K562 (cell line): Measurements from ENCODE around the gene SPHK2. TPM values are rescaled to one million over a fixed set of nuclear protein-coding genes. Genes with fewer than 3 reads are reported as not detected.

Experiments
- ARID3A ChIP-seq: IDR thresholded peaks from 2 replicates; pipeline ENCODE4 v1.6.1; 2012; ENCODE audit warnings: low read depth, low read length, improper control_type of control experiment, borderline replicate concordance
- ATF1 ChIP-seq, 2 experiments: fragments of 450-650 bp in 1 of 2; IDR thresholded peaks; 2 replicates each; pipeline ENCODE4 v1.6.1; 2016; ENCODE audit warnings: missing compliant biosample characterization in 1 of 2, missing genetic modification characterization in 1 of 2
- BHLHE40 ChIP-seq: IDR thresholded peaks from 2 replicates; pipeline ENCODE4 v1.6.1; 2011; ENCODE audit warnings: low read length, improper control_type of control experiment
- CCNT2 ChIP-seq: IDR thresholded peaks from 2 replicates; pipeline ENCODE4 v1.6.1; 2011; ENCODE audit warnings: borderline replicate concordance, low read depth, mild to moderate bottlenecking, moderate library complexity, mixed read lengths, low read length; ENCODE audit not compliant: insufficient read length; ENCODE audit errors: extremely low read depth
- CREB1 ChIP-seq, 2 experiments: sonication (generic) in 1 of 2; formaldehyde crosslinking in 1 of 2; IDR thresholded peaks; 2 replicates each; pipeline versions ENCODE4 v1.6.1 to v1.8.0; 2012 to 2022; ENCODE audit warnings: inconsistent platforms in 1 of 2, mild to moderate bottlenecking in 1 of 2, missing genetic modification reagents in 1 of 2, moderate library complexity in 1 of 2
- CREM ChIP-seq: IDR thresholded peaks from 2 replicates; pipeline ENCODE4 v1.6.1; 2014; ENCODE audit warnings: antibody characterized with exemption, low read depth
- E2F6 ChIP-seq, 2 experiments: IDR thresholded peaks; 2 replicates each; pipeline ENCODE4 v1.6.1; 2011; ENCODE audit warnings: borderline replicate concordance in 1 of 2, control low read depth in 1 of 2, low read depth in 1 of 2, low read length in 1 of 2, mild to moderate bottlenecking in 1 of 2, mixed read lengths in 1 of 2, moderate library complexity in 1 of 2; ENCODE audit not compliant: insufficient read depth in 1 of 2, insufficient read length in 1 of 2, poor library complexity in 1 of 2, severe bottlenecking in 1 of 2; ENCODE audit errors: extremely low read depth in 1 of 2
- E2F8 ChIP-seq: fragments of 450-650 bp; IDR thresholded peaks from 2 replicates; pipeline ENCODE4 v1.7.1; 2018; ENCODE audit warnings: mild to moderate bottlenecking, low read depth; ENCODE audit not compliant: partially characterized antibody
- KDM4B ChIP-seq, 2 experiments: fragments of 450-650 bp in 1 of 2; sonication (generic) in 1 of 2; IDR thresholded peaks; 2 replicates each; pipeline ENCODE4 v1.6.1; 2016 to 2017; ENCODE audit warnings: borderline replicate concordance in 2 of 2, antibody characterized with exemption in 1 of 2, low read depth in 1 of 2, mild to moderate bottlenecking in 1 of 2
- L3MBTL2 ChIP-seq: fragments of 450-650 bp; IDR thresholded peaks from 2 replicates; pipeline ENCODE4 v1.6.1; 2016; ENCODE audit warnings: mild to moderate bottlenecking, moderate library complexity
- MNT ChIP-seq, 2 experiments: fragments of 450-650 bp; conservative IDR thresholded peaks; 2 replicates each; pipeline ENCODE4 v1.6.1; 2017; ENCODE audit warnings: mild to moderate bottlenecking in 2 of 2, moderate library complexity in 2 of 2
- RCOR1 ChIP-seq, 2 experiments: IDR thresholded peaks; 2 replicates each; pipeline ENCODE4 v1.6.1; 2012; ENCODE audit warnings: low read depth in 2 of 2, low read length in 2 of 2, borderline replicate concordance in 1 of 2, improper control_type of control experiment in 1 of 2
- TAF9B ChIP-seq: fragments of 450-650 bp; IDR thresholded peaks from 2 replicates; pipeline ENCODE4 v1.6.1; 2018; ENCODE audit warnings: mild to moderate bottlenecking; ENCODE audit not compliant: partially characterized antibody
- TRIM24 ChIP-seq, 2 experiments: fragments of 450-650 bp; IDR thresholded peaks; 2 replicates each; pipeline ENCODE4 v1.6.1; 2016
- VEZF1 ChIP-seq: fragments of 200-800 bp; sonication (Bioruptor generic); IDR thresholded peaks from 2 replicates; pipeline ENCODE4 v1.6.1; 2017; ENCODE audit warnings: missing genetic modification characterization, missing compliant biosample characterization
- polyA plus RNA-seq, 8 experiments: library from polyadenylated mRNA; depleted of rRNA in 4 of 8; stranded (reverse) in 5 of 8; unstranded in 3 of 8; fragments of >200 nt; fragmentation: Nextera tagmentation in 2 of 8; fragmentation: Illumina TruSeq in 1 of 8; extraction: Ambion mirVana in 2 of 8; extraction: Trizol in 1 of 8; gene quantifications; 2 replicates each; pipeline versions ENCODE4 v1.2.1 to v1.2.3, GENCODE V29; 2011 to 2014; ENCODE audit warnings: inconsistent platforms in 1 of 8, missing spikeins in 1 of 8
- total RNA-seq, 7 experiments: library from RNA; depleted of rRNA in 6 of 7; stranded (reverse); fragments of >200 nt in 6 of 7; fragmentation: Illumina TruSeq in 2 of 7; extraction: Trizol in 2 of 7; gene quantifications; 2 replicates each; pipeline versions ENCODE4 v1.2.1 to v1.2.3, GENCODE V29; 2011 to 2021; ENCODE audit warnings: low replicate concordance in 1 of 7

The SPHK2 gene
- total and polyA plus RNA-seq, 9 of the 15 experiments (the other 6 are each of a cell fraction or from before 2014, with no cell fraction given), result 0.10 to 15.2 (median 2.9) TPM

GRCh38 chr19:48634424-48635262 is 15.3 kb downstream of the SPHK2 start (continued):
- TF ChIP-seq CREB1 (IDR thresholded peaks at IDR 0.05), result 0 out of 2 replicates have a peak, but pooled peaks have one; percentile 25
- no peak for TF ChIP-seq CREB1 (CRISPR knock-in tag; IDR thresholded peaks at IDR 0.05)
- TF ChIP-seq BHLHE40, result peak; percentile 100
- TF ChIP-seq E2F8, result peak; percentile 46
- peak in 1 of 2 experiments; percentile 51; a peak in 1 of 4 replicates for TF ChIP-seq RCOR1 (IDR thresholded peaks at IDR 0.05; ENCODE audit: borderline replicate concordance in 1 of 2, low read depth in 2 of 2, low read length in 2 of 2)
- TF ChIP-seq TAF9B, result no peak
- TF ChIP-seq MNT (conservative IDR thresholded peaks at IDR 0.05), result peak; percentile 93 to 96
- peak; percentile 99 for TF ChIP-seq VEZF1 (CRISPR knock-in tag)
- 0 out of 4 replicates have a peak, but pooled peaks of 1 of the 2 experiments have one; percentile 41 for TF ChIP-seq TRIM24 (IDR thresholded peaks at IDR 0.05)
- TF ChIP-seq KDM4B (IDR thresholded peaks at IDR 0.05; ENCODE audit: borderline replicate concordance in 2 of 2, low read depth in 1 of 2), result peak in 1 of 2 experiments; percentile 69; a peak in 1 of 4 replicates
- no peak for TF ChIP-seq ARID3A
- TF ChIP-seq CREM, result peak; percentile 61
- peak; percentile 85 for TF ChIP-seq L3MBTL2
- TF ChIP-seq CCNT2, result peak; percentile 96
- no peak for TF ChIP-seq ATF1 (CRISPR knock-in tag; IDR thresholded peaks at IDR 0.05)
- peak; percentile 55 for TF ChIP-seq ATF1 (tag; IDR thresholded peaks at IDR 0.05)
- TF ChIP-seq E2F6 (IDR thresholded peaks at IDR 0.05; ENCODE audit: borderline replicate concordance in 1 of 2, extremely low read depth in 1 of 2, insufficient read depth in 1 of 2, insufficient read length in 1 of 2, low read depth in 1 of 2, low read length in 1 of 2, poor library complexity in 1 of 2, severe bottlenecking in 1 of 2), result peak; percentile 83 to 92
